GM12874 (cell line): Measurements from ENCODE around the gene KCNJ4.

Source experiments
- CTCF ChIP-seq: IDR thresholded peaks from 2 replicates; pipeline ENCODE4 v1.5.1; 2011; ENCODE audit warnings: low read depth, mild to moderate bottlenecking, control low read depth, low read length, moderate library complexity; ENCODE audit not compliant: insufficient read depth

KCNJ4 gene

GRCh38 chr22:38469306-38469781 is 14.3 kb upstream of the KCNJ4 start:
- TF ChIP-seq CTCF = no peak

DNA sequence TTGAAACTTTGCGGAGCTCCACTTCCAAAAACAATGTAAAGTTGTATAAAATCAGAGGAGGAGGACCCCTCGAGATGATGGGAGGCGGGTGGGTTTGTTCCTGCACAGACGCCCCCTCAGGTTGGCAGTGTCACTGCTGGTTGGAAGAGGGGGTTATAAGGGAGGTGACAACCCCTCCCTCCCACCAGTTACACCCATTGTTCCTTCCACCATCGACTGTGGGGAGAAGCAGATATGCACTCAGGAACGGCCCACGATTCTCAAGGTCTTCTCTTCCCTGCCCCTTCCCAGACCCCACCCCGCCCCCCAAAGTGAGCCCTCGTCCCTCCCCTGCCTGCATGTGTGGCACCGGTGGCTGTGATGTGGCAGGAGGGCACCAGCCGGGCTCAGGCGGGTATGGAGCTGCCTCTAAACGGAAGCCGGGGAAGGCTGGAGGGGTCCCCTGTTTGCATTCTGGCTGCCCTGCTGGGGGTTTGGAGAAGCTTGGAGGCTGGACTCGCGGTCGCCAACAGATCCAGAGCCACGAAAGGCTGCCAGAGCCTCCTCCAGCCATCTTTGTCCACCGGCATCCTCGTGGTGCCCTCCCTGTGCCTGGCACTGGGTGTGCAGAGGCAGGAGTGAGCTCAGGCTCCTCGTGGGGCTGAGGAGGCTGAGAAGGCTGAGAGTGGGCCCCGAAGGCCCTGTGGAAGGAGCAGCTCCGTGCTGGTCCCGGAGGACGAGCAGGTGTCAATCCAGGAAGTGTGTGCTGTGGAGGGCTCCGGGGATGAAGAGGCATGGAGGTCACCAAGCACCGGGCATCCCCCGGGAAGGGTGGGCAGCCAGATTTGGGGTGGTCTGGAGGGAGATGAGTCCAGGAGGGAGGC is 13.7 kb upstream of the KCNJ4 start:
- TF ChIP-seq CTCF = peak; percentile 20; the same call in 1 of the 2 replicates

GRCh38 chr22:38467904-38468442 is 13.0 kb upstream of the KCNJ4 start, which contains the start of gene KDELR3:
Gene KDELR3, plus strand, starts transcription at chr22:38468096. Its CDS starts 138 bp downstream, at chr22:38468234.
- TF ChIP-seq CTCF = no peak

DNA sequence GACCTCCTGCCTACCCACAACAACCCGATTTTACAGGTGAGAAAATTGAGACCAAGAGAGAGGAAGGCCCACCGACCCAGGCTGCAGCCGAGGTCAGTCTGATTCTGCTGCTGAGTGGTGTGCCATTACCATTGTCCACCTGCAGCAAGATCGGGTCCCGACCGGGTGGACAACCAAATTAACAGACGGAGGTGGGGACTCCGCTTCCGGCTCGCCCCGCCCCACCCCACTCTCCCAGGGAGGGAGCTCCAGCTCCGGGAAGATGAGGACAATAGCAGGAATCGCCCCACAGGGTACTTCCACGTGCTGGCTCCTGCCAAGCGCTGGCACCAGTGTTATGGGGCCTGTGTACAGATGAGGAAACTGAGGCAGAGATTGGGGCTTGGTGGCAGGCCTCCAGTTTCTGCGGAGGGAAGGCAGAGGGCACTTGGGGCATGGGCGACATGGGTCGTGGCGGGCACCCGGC is 12.5 kb upstream of the KCNJ4 start:
- TF ChIP-seq CTCF = no peak

- no peak for TF ChIP-seq CTCF
Measured at GRCh38 chr22:38465673-38466490, 10.9 kb upstream of the KCNJ4 start.

DNA sequence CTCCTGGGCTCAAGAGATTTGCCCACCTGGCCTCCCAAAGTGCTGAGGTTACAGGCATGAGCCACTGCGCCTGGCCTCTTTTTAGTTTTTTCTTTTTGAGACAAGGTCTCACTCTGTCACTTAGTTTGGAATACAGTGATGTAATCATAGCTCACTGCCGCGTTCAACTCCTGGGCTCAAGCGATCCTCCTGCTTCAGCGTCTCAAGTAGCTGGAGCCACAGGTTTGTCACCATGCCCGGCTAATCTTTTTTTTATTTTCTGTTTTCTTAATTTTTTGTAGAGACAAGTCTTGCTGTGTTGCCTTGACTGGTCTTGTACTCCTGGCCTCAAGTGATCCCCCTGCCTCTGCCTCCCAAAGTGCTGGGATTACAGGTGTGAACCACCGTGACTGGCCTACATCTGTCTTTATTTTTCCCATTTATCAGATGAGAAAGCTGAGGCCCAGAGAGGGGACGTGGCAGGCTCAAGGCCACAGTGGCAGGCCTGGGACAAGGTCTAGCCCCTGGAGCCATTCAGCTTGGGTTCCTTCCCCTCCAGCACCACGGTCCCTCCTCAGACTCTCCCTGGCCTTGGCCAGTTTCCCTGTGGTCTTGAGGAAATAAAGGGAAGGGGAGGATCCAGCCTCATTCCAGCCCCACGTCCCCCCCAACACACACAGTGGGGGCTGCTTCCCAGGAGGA is 10.1 kb upstream of the KCNJ4 start:
- no peak for TF ChIP-seq CTCF
